HG03571 (cell line): Measurements from ENCODE around the gene GFRA3.
"Not testable (repeated sequence)": the region's sequence is repeated elsewhere in the genome, so short reads cannot be mapped to it uniquely, and the experiment has no call there.

Source experiments
- ATAC-seq: cut with Tn5 transposase; IDR thresholded peaks from one replicate; pipeline ENCODE4 v1.9.1; 2021; ENCODE audit not compliant: unreplicated experiment

The GFRA3 gene

GRCh38 chr5:138274189-138274853 is at the start of gene GFRA3:
Gene GFRA3, minus strand, starts transcription at chr5:138274621. Its CDS starts 197 bp downstream, at chr5:138274424.
- ATAC-seq = no peak

- not testable (repeated sequence) for ATAC-seq
Observed at GRCh38 chr5:138318211-138318610, 43.8 kb upstream of the GFRA3 start.

- no peak for ATAC-seq
Observed at GRCh38 chr5:138316355-138316754, 41.9 kb upstream of the GFRA3 start.

- ATAC-seq = no peak
Observed at GRCh38 chr5:138315751-138316278, 41.4 kb upstream of the GFRA3 start.

GRCh38 chr5:138305797-138306196 is 31.4 kb upstream of the GFRA3 start:
- no peak for ATAC-seq

- ATAC-seq = no peak
Observed at GRCh38 chr5:138303372-138303771, 29.0 kb upstream of the GFRA3 start.

- no peak for ATAC-seq
Observed at GRCh38 chr5:138289296-138289695, 14.9 kb upstream of the GFRA3 start.

- ATAC-seq = no peak
Observed at GRCh38 chr5:138287246-138287645, 12.8 kb upstream of the GFRA3 start.

- no peak for ATAC-seq
Observed at GRCh38 chr5:138282920-138283742, 8.7 kb upstream of the GFRA3 start.

- no peak for ATAC-seq
Observed at GRCh38 chr5:138280915-138281314, 6.5 kb upstream of the GFRA3 start.

- no peak for ATAC-seq
Observed at GRCh38 chr5:138276402-138277054, 2.1 kb upstream of the GFRA3 start.

GRCh38 chr5:138275895-138276294 is 1.5 kb upstream of the GFRA3 start:
- ATAC-seq = no peak

- ATAC-seq = no peak
Observed at GRCh38 chr5:138275379-138275782, 960 bp upstream of the GFRA3 start.

GRCh38 chr5:138273834-138274188 is 610 bp downstream of the GFRA3 start:
- ATAC-seq = no peak

- no peak for ATAC-seq
Observed at GRCh38 chr5:138272681-138273080, 1.7 kb downstream of the GFRA3 start.

- ATAC-seq = no peak
Observed at GRCh38 chr5:138271281-138271680, 3.1 kb downstream of the GFRA3 start.

- no peak for ATAC-seq
Observed at GRCh38 chr5:138264183-138264582, 10.2 kb downstream of the GFRA3 start.

- no peak for ATAC-seq
Observed at GRCh38 chr5:138263581-138263980, 10.8 kb downstream of the GFRA3 start.

- ATAC-seq = no peak
Observed at GRCh38 chr5:138258704-138259292, 15.6 kb downstream of the GFRA3 start.

GRCh38 chr5:138257583-138257982 is 16.8 kb downstream of the GFRA3 start:
- no peak for ATAC-seq

GRCh38 chr5:138252944-138253343 is 21.5 kb downstream of the GFRA3 start:
- ATAC-seq = no peak
